GM12874 (cell line): ENCODE results near the gene ARHGAP36.

Source experiments
- CTCF ChIP-seq: IDR thresholded peaks from 2 replicates; pipeline ENCODE4 v1.5.1; 2011; ENCODE audit warnings: low read depth, mild to moderate bottlenecking, control low read depth, low read length, moderate library complexity; ENCODE audit not compliant: insufficient read depth

ARHGAP36 gene

GRCh38 chrX:131041667-131042066 is 16.5 kb upstream of the ARHGAP36 start:
- TF ChIP-seq CTCF = no peak

- TF ChIP-seq CTCF = no peak
Observed at GRCh38 chrX:131045726-131046125, 12.4 kb upstream of the ARHGAP36 start.

- no peak for TF ChIP-seq CTCF
Observed at GRCh38 chrX:131046596-131046995, 11.6 kb upstream of the ARHGAP36 start.

DNA sequence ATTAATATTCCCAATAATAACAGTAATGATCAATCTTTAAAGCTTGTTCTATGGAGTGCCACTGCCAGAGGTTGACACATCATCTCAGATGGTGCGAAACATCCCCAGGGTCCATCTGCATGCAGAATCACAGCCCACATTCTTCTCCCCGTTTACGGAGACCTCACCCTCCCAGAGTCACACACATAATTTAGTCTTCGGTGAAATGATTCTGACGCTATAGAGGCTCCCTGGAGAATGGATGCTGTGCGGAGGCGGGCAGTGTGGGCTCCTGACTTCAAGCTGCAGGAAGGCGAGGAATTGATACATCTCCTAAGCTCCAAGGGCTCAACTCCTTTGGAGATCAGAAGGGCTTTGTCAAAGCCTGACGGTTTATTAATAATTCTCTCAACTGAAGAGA is 11.0 kb upstream of the ARHGAP36 start:
- no peak for TF ChIP-seq CTCF

- TF ChIP-seq CTCF = no peak
Observed at GRCh38 chrX:131053076-131053475, 5.1 kb upstream of the ARHGAP36 start.

DNA sequence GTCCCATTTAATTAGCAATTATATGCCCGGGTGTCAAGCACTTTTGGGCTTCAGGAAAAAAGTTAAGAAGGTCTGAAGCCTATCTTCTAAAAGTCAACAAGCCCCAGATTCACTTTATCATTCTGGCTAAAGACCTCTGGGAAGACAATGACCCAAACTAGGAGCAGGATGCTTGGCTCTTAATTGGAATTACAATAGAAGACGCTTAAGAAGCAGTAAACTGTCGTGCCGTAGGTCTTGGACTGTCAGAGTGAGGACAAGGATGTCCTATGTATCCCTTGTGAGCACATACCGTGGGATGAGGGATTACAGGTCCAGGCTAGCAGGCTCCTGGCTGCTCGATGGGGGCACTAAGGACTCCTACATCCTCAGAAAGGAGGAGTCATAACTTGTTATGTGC is 3.2 kb upstream of the ARHGAP36 start:
- no peak for TF ChIP-seq CTCF

- TF ChIP-seq CTCF = no peak
Observed at GRCh38 chrX:131057706-131058105, 440 bp upstream of the ARHGAP36 start.

DNA sequence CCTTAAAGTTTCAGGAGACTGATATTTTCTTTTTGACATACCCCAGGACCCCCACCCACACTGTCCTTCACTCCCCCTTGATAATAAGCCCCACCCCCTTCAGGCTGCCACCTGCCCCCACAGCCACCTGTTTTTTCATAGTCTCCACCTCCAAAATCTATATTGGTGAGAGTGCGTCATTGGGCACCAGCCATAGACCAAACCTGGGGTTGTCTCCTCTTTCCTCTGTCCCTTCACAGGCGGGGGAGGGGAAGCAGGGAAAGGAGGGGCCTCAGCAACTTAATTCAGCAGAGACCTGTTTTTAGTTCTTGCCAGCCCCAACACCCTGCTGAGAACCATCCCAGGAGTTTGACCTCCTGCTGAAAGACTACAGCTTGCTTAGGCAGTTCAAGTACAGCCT is 1.1 kb downstream of the ARHGAP36 start:
- no peak for TF ChIP-seq CTCF
